ENCODE results near the gene PCSK6. TPM values are rescaled to one million over a fixed set of nuclear protein-coding genes. Genes with fewer than 3 reads are reported as not detected.

PCSK6 gene
- total and polyA plus RNA-seq, 2 of the 8 experiments (the other 6 are each of a cell fraction or from before 2014, with no cell fraction given), result 1.9 to 4.0 TPM

GRCh38 chr15:101269479-101270223, 219.9 kb downstream of the PCSK6 start:
- no peak for FAIRE-seq
- Histone ChIP-seq H3K4me1 (replicated peaks in 1 of 4; ENCODE audit: control insufficient read depth in 3 of 4, insufficient read depth in 4 of 4, low read length in 3 of 4) (peaks cover 0 to 2% (median 0%) of the 10 kb centered on the region in 4 experiments; a peak in 1 of 7 replicates), H3K36me3 (ENCODE audit: control insufficient read depth in 2 of 4, insufficient read depth in 4 of 4, low read length in 3 of 4) (peaks cover 20 to 43% (median 37%) of the 10 kb centered on the region in 4 experiments), H3K79me2 (ENCODE audit: control insufficient read depth in 1 of 2, insufficient read depth in 2 of 2, low read length in 2 of 2) (no peaks in the 10 kb centered on the region), H3K9ac (replicated peaks in 1 of 4; ENCODE audit: extremely low read depth in 1 of 4, low read depth in 3 of 4, low read length in 3 of 4) (no peak overlapping the region), H3K27ac (ENCODE audit: low read depth, low read length) (no peak overlapping the region), H2BK12ac (ENCODE audit: low read depth, low read length) (no peak overlapping the region), H3K18ac (ENCODE audit: extremely low read depth, low read length) (no peak overlapping the region), H4K20me1 (replicated peaks in 1 of 2; ENCODE audit: control insufficient read depth in 1 of 2, insufficient read depth in 2 of 2, low read length in 2 of 2) (peaks cover 0 to 5% of the 10 kb centered on the region in 2 experiments), H4K91ac (replicated peaks; ENCODE audit: insufficient read length, low read length) (no peak overlapping the region), H2BK15ac (ENCODE audit: low read length) (no peak overlapping the region), H3K4me3 (ENCODE audit: extremely low read depth in 1 of 4, insufficient read depth in 2 of 4, low read depth in 3 of 4, low read length in 4 of 4) (no peak overlapping the region), H3K23me2 (ENCODE audit: low read depth, low read length) (no peaks in the 10 kb centered on the region), H4K8ac (ENCODE audit: extremely low read depth, insufficient read depth, low read length) (no peak overlapping the region), H3K9me3 (ENCODE audit: insufficient read depth in 2 of 2, low read depth in 1 of 2, low read length in 1 of 2) (no peaks in the 10 kb centered on the region), H3K27me3 (replicated peaks in 1 of 4; ENCODE audit: control insufficient read depth in 3 of 4, extremely low read depth in 1 of 4, insufficient read depth in 3 of 4, low read length in 3 of 4) (no peaks in the 10 kb centered on the region), H3K4ac (replicated peaks; ENCODE audit: insufficient read length, low read depth, low read length) (no peak overlapping the region), H2BK20ac (ENCODE audit: low read length) (no peak overlapping the region), H2BK120ac (replicated peaks; ENCODE audit: low read depth, low read length) (no peak overlapping the region), H2BK5ac (ENCODE audit: low read depth, low read length) (no peak overlapping the region), H3K79me1 (ENCODE audit: low read depth, low read length) (no peaks in the 10 kb centered on the region), H3K14ac (ENCODE audit: insufficient read length) (no peak overlapping the region), H2AFZ (ENCODE audit: low read length) (no peak overlapping the region), H2AK5ac (ENCODE audit: low read depth, low read length) (no peak overlapping the region), H3K4me2 (ENCODE audit: insufficient read depth in 1 of 2, low read depth in 2 of 2, low read length in 2 of 2) (no peak overlapping the region), H3K56ac (replicated peaks; ENCODE audit: insufficient read length, low read depth, low read length) (no peak overlapping the region), H3K23ac (ENCODE audit: insufficient read length) (no peak overlapping the region), H4K5ac (ENCODE audit: insufficient read length, low read depth, low read length) (no peak overlapping the region)
- ChIA-PET CTCF (ENCODE audit: partially characterized antibody) (interaction anchor here (0.7 to 6.3 kb wide), 15 partner anchors 9 to 386 kb away, joined by 3 to 62 read pairs (median 6); no protein-coding TSS in a partner anchor), POLR2A (ENCODE audit: partially characterized antibody) (interaction anchor here (1.0 to 2.1 kb wide), 3 partner anchors 9 to 17 kb away, joined by 4 to 9 read pairs (median 5); partner anchors contain the start of gene CHSY1)
- WGBS, 2 experiments (ENCODE audit: extremely low coverage in 1 of 2, insufficient coverage in 1 of 2, insufficient read length in 1 of 2, insufficient replicate concordance in 2 of 2, low coverage in 1 of 2, low lambda C conversion rate in 2 of 2, missing lambda C conversion rate in 1 of 2), result 87% methylated on average over 16 of the region's 16 CpGs; no CpG with 5 or more reads in 1 of the 2 experiments
- no peak for DNase-seq (ENCODE audit: low read depth in 1 of 2, low spot score in 2 of 2)
- no peak for TF ChIP-seq CBX8 (IDR thresholded peaks at IDR 0.05; ENCODE audit: borderline replicate concordance, low read depth, low read length)
- TF ChIP-seq TBP (IDR thresholded peaks at IDR 0.05; ENCODE audit: low read depth, low read length), result no peak
- TF ChIP-seq SIRT6 (IDR thresholded peaks at IDR 0.05; ENCODE audit: low read length), result no peak

Data from H1 (cell line).